Pons (tissue), 1 donor: ENCODE data around the gene IMPA2.

ENCODE experiments used
- DNase-seq: peaks from one replicate; pipeline ENCODE4 v3.0.0-alpha.2; 2016; ENCODE audit warnings: low spot score

Gene IMPA2

DNA sequence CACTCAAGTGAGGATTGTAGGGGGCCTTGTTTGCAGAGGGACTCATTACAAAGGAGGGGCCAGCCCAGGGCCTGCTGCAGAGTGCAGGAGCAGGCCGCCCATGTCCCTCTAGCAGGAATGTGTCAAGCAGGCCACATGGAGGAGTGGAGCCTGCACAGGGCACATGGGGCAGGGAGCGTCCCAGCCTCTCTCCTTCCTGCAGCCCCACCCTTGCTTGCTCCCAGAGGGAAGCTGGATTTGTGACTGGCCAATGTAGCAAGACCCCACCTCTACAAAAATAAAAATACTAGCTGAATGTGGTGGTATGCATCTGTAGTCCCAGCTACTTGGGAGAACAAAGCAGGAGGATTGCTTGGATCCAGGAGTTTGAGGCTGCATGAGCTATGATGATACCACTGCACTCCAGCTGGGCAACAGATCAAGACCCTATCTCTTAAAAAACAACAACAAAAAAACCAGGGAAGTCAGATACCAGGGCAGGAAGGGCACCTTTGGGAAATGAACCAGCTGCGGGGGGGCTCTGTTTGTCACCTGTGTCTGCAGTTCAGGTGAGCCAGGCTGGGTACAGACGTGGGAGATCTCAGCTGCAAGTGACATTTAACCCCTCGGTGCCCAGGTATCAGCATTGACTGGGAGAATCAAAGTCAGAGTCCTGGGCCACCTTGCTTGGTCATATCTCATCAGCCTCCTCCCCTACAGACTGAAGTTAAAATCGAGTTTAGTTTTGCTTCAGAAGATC is 27.7 kb downstream of the IMPA2 start:
- no peak for DNase-seq

DNA sequence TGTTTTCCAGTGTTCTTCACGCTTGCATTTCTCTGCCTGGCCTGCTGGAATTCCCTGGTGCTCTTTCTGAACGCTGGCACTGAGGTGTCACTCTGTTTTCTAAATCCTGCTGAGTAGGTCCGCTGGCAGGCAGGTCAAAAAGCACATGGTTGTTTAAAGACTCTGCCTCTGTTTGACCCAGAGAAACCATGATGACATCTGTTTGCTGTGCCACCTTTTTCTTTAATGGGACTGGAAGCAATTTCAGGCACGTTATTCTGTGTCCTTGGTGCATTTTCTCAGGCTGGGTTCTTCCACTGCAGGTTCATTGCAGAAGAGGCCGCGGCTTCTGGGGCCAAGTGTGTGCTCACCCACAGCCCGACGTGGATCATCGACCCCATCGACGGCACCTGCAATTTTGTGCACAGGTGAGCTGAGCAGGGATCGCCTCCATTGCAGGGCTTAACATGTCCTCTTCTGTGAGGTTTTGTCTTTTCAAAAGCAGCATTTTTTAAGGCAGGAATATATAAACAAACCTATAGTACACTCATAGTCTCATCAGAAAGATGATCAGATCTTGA is 28.4 kb downstream of the IMPA2 start:
- no peak for DNase-seq

DNA sequence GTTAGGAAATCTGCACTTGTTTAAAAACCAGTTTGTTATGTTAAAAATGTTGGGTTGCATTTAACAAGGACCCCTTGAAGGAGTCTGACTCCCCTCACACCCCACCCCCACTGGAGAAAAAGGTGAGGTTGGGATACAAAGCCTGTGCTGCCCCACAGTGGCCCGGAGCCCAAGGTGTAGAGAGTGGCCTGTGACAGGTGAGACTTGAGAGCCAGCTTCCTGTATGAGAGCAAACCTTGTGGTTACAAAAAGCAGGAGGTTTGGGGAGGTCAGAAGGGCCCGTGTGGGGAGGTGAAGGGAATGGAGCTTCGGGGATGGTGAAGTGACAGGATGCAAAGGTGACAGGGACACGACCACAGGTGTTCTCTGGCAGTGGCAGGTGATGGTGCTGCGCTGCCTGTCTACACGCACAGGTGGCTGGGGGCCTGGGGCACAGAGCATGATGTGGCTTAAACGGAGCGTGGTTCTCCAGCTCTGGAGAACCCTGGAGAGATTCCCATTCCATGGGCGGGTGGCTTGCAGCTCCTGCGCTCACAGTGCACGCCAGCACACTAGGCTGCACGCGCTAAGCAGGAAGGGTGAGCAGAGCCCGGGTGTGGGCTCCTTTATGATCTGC is 29.0 kb downstream of the IMPA2 start:
- no peak for DNase-seq

DNA sequence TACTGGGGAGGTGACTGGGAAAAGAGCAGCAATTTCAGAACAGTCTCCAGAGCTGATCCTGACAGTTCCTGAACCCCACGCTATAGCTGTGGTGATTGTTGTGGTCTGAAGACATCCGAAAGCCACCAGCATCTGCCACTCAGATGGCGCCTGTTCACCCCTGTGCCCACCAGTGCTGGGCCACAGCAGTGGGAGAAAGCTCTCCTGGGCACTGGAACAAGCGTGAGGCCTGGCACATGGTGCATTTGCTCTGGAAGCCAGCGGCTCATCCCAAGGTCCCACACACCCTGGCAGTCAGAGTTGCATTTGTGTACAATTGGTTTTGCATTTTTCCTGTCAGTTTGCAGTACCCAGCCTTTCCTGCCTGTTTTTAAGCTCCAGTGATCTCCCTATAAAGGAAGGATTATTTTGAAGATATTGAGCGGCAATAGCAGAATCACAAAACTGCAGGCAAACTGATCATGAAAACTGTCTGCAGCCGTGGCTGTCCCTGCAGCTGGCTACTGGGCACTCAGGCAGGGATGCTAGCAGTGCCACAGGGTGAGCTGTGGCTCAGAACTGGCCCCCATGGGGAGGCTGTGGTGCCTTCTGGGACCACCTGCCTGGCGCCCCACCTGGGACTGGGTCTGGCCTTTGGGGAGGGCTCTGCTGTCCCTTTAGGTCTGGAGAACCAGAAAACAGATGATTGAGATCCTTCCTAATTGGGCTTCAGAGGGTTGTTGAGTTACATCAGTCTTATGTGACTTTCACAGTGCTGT is 30.1 kb downstream of the IMPA2 start:
- no peak for DNase-seq

DNA sequence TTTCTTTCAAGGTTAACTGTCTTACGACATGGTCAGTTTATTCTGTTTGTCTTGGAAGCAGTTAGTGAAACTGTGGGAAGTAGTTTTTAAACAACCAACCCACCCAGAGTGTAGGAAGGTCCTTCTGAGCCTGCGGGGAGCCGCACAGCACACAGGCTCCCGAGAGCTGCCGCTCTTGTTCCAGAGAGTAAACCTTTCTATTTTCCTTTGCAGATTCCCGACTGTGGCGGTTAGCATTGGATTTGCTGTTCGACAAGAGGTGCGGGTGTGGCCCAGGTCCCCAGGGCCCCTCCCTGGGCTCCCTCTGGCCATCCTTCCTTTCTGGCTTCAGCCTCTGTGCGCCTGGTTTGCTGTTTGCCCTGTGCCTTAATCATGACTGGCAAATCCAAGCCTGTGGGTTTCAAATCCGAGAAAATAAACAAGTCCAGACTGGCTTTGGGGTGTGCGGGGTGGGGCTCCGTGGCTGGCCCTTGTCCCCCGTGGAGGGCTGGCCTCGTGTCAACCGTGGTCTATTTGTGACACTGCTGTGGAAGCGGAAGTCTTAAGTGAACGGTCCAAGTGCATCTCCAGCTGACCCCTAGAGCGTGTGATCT is 30.7 kb downstream of the IMPA2 start:
- DNase-seq = no peak

DNA sequence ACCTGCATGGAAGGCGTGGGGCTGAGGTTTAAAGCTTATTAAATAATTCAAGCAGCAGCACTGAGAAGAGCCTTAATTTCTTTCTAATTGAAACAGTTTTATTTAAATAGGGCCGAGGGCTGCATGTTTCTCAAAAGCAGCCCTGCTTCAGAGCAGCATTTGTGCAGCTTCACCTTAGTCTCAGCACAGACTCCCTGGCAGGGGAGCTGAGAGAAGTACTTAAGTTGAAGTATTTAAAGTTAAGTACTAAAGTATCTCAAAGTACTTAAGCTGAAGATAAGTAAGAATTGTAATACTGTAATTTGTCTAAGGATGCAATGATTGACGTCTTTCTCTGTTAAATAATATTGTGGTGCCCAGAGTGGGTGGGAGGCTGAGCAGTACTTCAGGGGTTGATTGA is 31.4 kb downstream of the IMPA2 start:
- DNase-seq = no peak

DNA sequence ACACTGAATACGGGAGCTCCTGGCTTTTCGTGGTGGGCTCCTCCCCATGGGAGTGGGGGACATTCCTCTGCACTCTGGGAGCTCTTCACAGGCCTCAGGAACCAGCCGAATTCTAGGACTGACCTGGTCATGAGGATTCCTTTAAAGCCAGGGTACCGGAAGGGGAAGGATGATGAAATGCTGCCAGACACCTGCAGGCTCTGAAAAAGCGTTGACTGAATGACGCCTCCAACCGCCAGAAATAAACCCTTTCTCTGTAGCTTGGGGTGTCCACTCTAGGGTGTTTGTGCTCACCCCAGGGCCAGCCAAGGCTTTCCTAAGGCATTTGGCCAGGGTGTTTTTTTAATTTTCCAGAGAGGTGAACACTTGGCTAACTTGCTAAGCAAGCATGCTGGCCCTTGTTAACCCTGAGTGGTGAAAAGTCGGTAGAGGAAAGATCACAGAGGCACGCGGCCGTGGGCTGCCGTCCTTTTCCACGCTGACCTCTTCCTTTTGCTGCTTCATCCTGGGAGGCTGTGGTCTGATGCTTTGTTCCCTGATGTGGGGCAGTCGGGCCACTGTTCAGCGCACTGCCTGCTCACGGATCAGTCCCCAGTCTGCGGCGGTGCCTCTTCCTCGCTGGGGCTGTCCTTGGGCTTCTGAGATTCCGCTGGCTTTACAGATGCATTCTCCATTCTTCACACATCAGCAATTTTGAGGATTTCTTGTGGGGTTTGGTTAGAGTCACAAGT is 32.0 kb downstream of the IMPA2 start:
- no peak for DNase-seq

DNA sequence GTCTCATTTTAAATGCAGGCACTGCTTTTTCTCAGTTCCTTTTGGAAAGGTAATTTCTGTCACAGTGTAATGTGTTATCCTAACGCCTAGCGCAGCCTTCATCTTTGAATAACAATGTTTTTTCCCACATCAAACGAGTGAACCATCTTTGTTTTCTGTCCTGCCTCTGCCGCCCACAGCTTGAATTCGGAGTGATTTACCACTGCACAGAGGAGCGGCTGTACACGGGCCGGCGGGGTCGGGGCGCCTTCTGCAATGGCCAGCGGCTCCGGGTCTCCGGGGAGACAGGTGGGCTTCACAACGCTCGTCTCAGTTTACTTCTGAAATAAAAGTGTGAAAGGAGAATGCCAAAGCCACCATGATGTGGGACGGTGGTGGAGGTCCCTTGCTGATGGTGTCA is 32.8 kb downstream of the IMPA2 start:
- DNase-seq = no peak

DNA sequence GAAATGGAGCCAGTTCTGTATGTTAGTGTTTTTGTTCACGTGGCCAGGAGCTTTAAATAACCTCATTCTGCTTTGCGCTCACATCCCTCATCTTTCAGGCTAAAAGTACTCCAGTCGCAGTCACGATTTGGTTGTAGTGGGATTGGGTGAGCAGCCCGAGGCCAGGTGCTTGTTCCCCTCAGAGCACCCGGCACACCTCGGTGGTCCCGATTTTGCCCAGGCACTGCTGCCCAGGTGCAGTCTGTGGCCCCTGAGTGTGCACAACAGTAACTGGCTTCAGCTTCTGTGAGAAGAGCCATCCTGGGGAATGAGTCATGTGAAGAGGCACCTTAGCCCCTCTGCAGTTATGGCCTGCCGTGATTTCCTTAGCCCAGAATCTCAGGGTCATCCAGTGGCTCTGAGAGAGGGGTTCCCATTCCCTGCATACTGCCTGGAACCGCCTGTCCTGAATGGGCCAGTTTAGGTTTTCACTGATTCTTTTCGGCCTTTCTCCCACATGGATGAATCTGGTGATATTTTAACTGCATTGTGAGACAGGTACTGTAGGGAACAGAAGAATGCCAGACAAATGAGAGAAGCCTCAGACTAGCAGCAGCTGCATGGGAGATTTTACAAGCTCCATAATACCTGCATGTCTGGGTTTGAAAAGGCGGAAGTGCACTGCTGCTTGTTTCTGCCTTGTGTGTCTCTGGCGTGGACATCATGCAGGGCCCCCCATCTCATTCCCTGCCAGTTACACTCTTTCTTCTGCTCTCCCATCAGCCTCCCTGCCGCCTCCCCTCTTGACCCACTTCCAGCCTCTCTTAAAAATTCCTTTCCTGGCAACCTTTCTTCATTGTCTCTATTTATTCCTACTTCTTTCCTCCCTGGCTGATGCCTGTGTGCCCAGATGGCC is 33.5 kb downstream of the IMPA2 start:
- no peak for DNase-seq

DNA sequence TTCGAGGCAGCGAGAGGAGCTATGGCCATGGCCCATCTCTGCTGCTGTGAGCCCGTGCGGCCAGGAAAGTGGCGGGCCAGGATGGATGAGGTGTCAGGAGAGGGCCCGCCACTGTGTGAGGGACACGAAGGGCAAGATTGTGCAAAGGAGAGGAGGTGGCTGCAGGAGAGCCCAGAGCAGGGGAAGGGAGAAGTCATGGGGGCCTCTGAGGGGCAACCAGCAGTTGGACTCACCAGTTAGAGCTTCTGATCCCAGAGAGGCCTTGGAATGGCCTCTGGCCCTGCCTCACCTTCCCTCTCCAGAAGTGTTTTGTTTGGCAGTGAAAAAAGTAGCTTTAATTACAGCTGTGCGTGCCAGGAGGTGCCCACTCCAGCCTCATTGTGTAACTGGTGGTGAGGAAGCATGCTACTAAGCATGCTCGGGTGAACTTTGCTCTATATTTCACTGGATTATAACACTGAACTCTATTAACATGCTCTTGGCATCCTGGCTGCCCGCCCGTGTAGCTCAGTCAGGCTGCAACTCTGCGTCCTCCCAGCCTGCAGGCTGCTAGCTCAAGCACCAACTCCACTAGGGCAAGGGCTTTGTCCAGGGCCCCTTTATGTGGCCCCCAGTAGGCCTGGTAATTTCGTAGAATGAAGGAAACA is 34.2 kb downstream of the IMPA2 start:
- DNase-seq = no peak

DNA sequence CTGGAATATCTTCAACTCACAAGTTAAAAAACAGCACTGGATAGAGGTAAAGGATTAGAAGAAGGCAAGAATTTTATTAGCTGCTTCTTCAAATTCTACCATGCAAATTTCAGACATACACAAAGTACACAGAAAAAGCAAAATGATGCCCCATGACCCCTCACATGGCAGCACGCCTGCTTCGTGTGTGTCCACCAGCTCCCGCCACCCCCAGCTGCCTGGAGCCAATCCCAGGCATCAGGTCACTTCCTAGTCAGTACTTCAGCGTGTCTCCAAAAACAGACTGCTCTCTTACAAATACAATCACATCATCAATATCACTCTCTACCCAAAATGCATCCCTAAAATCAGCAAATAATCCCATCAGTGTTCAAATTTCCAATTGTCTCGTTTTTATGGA is 35.8 kb downstream of the IMPA2 start:
- no peak for DNase-seq

DNA sequence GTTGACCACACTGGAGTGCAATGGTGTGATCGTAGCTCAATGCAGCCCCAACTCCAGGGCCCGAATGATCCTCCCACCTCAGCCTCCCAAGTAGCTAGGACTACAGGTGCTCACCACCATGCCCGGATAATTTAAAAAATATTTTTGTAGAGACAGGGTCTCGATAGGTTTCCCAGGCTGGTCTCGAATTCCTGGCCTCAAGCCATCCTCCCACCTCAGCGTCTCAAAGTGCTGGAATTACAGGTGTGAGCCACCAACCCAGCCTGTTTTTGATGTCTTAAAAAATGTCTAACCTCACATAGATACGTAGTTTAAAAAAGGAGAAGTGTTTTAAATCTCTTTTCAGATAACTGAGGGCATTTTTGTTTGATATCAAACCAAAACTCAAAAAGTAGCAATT is 37.6 kb downstream of the IMPA2 start:
- DNase-seq = no peak

DNA sequence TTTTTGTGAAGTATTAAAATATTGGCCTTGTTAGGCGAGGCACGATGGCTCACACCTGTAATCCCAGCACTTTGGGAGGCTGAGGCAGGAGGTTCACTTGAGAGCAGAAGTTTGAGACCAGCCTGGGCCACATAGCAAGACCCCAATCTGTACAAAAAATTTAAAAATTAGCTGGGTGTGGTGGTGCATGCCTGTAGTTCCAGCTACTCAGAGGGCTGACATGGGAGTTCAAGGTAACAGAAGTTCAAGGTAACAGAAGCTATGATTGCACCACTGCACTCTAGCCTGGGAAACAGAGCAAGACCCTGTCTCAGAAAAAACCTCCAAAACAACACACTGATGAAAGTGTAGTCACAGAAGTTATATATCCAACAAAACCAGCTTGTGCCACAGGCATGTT is 39.8 kb downstream of the IMPA2 start:
- DNase-seq = no peak

DNA sequence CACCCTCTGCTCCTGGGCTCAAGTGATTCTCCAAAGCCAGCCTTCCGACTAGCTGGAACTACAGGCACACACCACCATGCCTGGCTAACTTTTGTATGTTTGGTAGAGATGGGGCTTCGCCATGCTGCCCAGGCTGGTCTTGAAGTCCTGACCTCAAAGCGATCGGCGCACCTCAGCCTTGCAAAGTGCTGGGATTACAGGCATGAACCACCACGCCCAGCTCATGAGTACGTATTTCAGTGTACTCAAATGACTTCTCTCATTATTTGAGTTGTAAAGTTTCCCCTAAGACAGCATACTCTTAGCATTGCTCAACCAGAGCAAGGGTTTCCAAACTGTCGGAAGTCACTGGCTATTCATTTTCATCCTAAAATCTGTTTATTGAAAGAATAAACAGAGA is 40.3 kb downstream of the IMPA2 start:
- no peak for DNase-seq

DNA sequence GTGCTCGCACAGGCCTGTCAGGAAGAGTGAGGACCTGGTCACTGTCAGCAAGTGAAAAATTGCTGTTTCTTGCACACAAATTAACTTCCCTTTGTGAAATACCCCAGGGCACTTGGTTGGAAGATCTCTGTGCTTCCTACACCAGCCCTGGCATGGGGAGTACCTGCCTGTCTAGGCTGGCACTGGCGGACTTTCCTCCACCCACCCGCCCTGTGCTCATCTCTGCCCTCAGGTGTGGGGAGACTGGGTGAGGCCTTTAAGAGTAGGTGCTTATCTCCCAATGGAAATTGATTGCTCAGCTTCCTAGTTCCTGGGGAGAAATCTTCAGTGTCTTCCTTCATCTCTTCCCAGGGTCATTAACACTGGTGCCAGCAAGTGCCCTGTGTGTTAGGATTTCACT is 42.1 kb downstream of the IMPA2 start:
- DNase-seq = no peak

DNA sequence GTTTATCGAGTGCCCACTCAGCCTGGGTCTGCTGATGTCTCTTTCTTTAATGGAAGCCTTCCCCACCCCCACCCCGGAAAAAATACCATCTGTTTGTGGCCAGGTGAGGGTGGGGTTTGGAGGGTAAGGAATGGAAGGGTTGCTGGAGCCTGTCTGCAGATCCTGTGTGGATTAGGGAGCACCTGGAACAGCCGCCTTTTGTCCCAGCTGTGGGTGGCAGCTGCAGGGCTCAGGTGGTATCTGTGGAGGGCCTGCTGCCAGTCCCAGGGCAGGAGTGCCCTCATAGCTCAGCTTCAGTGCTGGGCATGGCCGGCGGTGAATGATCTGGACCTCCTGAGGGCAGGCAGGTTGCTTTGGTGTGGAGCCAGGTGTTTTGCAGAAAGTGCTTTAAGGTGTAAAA is 45.3 kb downstream of the IMPA2 start:
- no peak for DNase-seq

DNA sequence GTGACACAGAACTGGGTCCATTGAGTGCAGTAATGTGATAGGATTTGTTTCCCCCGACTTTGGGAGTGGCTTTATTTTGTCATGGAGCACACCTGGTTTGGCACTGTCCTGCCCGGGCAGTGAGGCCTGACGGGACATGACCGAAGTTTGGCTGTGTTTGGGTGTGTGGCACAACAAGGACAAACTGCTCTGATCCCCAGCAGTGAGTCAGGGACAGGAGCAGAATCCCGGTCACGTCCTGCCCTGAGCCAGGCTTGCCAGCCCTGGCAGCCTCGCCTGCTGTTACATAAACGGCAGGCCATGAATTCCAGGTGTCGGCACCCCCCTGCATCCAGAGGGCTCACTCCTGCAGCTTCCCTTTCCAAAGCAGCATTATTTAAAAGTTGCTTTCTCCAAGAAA is 45.7 kb downstream of the IMPA2 start:
- no peak for DNase-seq

DNA sequence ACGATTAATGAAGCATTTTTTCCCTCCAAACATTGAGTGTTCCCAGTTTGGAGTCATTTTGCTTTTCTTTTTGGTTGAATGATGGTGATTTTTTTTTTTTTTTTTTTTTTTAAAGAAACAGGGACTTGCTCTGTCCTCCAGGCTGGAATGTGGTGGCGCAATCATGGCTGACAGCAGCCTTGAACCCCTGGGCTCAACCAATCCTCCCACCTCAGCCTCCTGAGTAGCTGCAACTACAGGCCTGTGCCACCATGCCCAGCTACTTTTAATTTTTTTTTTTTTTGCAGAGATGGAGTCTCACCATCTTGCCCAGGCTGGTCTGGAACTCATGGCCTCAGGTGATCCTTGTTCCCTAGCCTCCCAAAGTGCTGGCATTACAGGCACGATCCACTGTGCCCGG is 46.2 kb downstream of the IMPA2 start:
- no peak for DNase-seq

DNA sequence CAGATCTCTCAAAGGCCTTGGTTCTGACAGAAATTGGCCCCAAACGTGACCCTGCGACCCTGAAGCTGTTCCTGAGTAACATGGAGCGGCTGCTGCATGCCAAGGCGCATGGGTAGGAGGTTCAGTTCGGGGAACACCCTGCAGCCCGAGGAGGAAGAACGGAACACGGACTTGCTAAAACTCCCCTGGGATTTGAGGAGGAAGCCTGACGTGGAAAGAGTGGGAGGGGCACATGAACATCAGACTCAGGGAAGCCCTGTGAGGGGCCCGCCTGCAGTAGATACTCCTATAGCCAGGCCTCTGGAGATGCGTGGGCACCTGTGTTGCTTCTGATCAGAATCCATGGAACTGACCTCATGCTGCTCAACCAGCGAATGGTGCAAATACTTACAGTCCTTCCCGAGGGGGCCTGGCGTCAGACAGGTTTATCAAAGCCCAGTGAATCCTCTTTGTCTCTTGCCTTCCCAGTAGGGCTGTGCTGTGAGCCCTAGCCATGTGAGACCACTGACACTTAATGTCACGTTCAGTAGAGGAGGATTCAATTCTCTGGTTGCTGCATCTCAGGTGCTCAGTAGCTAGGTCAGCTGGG is 46.8 kb downstream of the IMPA2 start:
- DNase-seq = no peak

DNA sequence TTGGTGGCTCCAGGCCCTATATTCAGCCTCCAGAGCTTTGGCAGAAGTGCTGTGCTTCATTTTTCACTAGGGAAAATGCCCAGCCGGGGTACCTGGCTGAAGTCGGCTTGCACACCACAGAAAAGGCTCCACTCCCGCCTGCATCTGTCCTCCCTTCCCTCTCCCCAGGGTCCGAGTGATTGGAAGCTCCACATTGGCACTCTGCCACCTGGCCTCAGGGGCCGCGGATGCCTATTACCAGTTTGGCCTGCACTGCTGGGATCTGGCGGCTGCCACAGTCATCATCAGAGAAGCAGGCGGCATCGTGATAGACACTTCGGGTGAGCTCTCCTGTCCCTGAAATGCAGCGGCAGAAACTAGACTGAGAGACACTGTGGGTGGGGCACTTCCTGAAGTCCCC is 47.4 kb downstream of the IMPA2 start:
- no peak for DNase-seq
